ENCODE measurements around the gene CDC26. TPM values are rescaled to one million over a fixed set of nuclear protein-coding genes. Genes with fewer than 3 reads are reported as not detected.

CDC26 gene
- total RNA-seq, 1 experiment from 2014 or later: 22.0 TPM

GRCh38 chr9:113302792-113303418 is 27.5 kb upstream of the CDC26 start, which contains the start of gene RNF183 (continued):
- no peak for TF ChIP-seq REST (IDR thresholded peaks at IDR 0.05; ENCODE audit: low read depth)
- TF ChIP-seq POLR2AphosphoS5 (IDR thresholded peaks at IDR 0.05; ENCODE audit: low read depth, low read length): no peak

- intact Hi-C loops (cut with micrococcal nuclease): loop anchor here (10.0 kb wide), 1 partner anchor 353 kb away; no protein-coding TSS in a partner anchor
- H3K9me3 ChIP-seq (ENCODE audit: control insufficient read depth in 1 of 2, insufficient read depth in 1 of 2, low read depth in 1 of 2, low read length in 2 of 2): no peaks in the 10 kb centered on the region
- ATAC-seq: no peak
- no peak for DNase-seq (ENCODE audit: low read depth, low spot score)
- no peaks in the 10 kb centered on the region for H3K4me1 ChIP-seq (ENCODE audit: control insufficient read depth in 1 of 2, insufficient read depth in 2 of 2, low read length in 2 of 2)
- ChIA-PET RAD21 (ENCODE audit: low non-redundant PET in 1 of 2, low total read pairs in 2 of 2, uncharacterized antibody in 2 of 2, unreplicated experiment in 2 of 2) (no interaction called here), POLR2A (no interaction called here), CTCF (no interaction called here)
- no peak overlapping the region for H3K4me3 ChIP-seq (replicated peaks in 1 of 2; ENCODE audit: low read depth in 1 of 2, low read length in 2 of 2)
- no peaks in the 10 kb centered on the region for H3K9me2 ChIP-seq (ENCODE audit: insufficient read depth)
- H4K20me1 ChIP-seq (ENCODE audit: insufficient read depth): no peaks in the 10 kb centered on the region
- H3K79me2 ChIP-seq (ENCODE audit: insufficient read depth, low read length): no peaks in the 10 kb centered on the region
- no peak overlapping the region for H2AFZ ChIP-seq (ENCODE audit: low read depth, low read length, poor library complexity, severe bottlenecking)
- H3K36me3 ChIP-seq (ENCODE audit: control insufficient read depth in 1 of 2, insufficient read depth in 2 of 2, low read length in 2 of 2): no peaks in the 10 kb centered on the region
- no TSS peak for BruUV-seq (replicated peaks)
- no peak for TF ChIP-seq RAD21 (IDR thresholded peaks at IDR 0.05; ENCODE audit: low read depth)
- TF ChIP-seq SP1 (IDR thresholded peaks at IDR 0.05; ENCODE audit: low read depth): no peak
- no peak for TF ChIP-seq YY1 (IDR thresholded peaks at IDR 0.05; ENCODE audit: extremely low read depth, insufficient replicate concordance, low read depth, low read length)
- TF ChIP-seq REST (IDR thresholded peaks at IDR 0.05; ENCODE audit: low read depth): no peak
- no peak overlapping the region for H3K27ac ChIP-seq (ENCODE audit: low read depth, low read length)
- H3K27me3 ChIP-seq (ENCODE audit: insufficient read depth, low read length): 0 out of 2 replicates have a peak, but pooled peaks cover 6% of the 10 kb centered on the region
- H3K4me2 ChIP-seq (ENCODE audit: low read length): no peak overlapping the region
- H3K9ac ChIP-seq (ENCODE audit: low read length): no peak overlapping the region
These were observed 26.2 kb upstream of the CDC26 start for GRCh38 chr9:113301548-113301947.
